WTC11 (cell line): ENCODE data around the gene RELCH. TPM values are rescaled to one million over a fixed set of nuclear protein-coding genes. Genes with fewer than 3 reads are reported as not detected.

Experiments
- ATAC-seq: fragments of 200-7000 bp; cut with Tn5 transposase; 2 replicates; pipeline ENCODE4 v1.10.0; 2021; ENCODE audit warnings: mild to moderate bottlenecking, moderate library complexity
- CTCF ChIA-PET: fragments of 300-600 bp; sonication (Branson Sonifier 250); formaldehyde crosslinking; loops from one replicate; lab custom pipeline; 2021; ENCODE audit warnings: antibody characterized with exemption; lab: Charles Lee
- POLR2A ChIA-PET: fragments of 350-600 bp; sonication (Branson Sonifier 250); formaldehyde crosslinking; loops from one replicate; lab custom pipeline; 2021; ENCODE audit warnings: antibody characterized with exemption; lab: Charles Lee
- DNase-seq: peaks from one replicate; pipeline ENCODE4 v3.0.0; 2021; ENCODE audit warnings: low spot score
- H3K27ac Mint-ChIP-seq: 2 replicates; pipeline ENCODE4 v1.8.0; 2021; ENCODE audit warnings: mixed read lengths
- H3K27me3 Mint-ChIP-seq: 2 replicates; pipeline ENCODE4 v1.8.0; 2021; ENCODE audit warnings: low read depth, mild to moderate bottlenecking, moderate library complexity, mixed read lengths
- H3K36me3 Mint-ChIP-seq: 2 replicates; pipeline ENCODE4 v1.8.0; 2021; ENCODE audit warnings: mixed read lengths
- H3K4me1 Mint-ChIP-seq: 2 replicates; pipeline ENCODE4 v1.8.0; 2022; ENCODE audit warnings: mixed read lengths
- H3K4me3 Mint-ChIP-seq: 2 replicates; pipeline ENCODE4 v1.8.0; 2021; ENCODE audit warnings: mild to moderate bottlenecking, moderate library complexity, mixed read lengths
- H3K9me3 Mint-ChIP-seq: 2 replicates; pipeline ENCODE4 v1.8.0; 2021; ENCODE audit warnings: mixed read lengths
- AFF4 ChIP-seq: sonication (generic); formaldehyde crosslinking; IDR thresholded peaks from 2 replicates; pipeline ENCODE4 v1.8.1; 2023; ENCODE audit warnings: mild to moderate bottlenecking, missing genetic modification reagents, borderline replicate concordance
- ATF6 ChIP-seq: sonication (generic); formaldehyde crosslinking; IDR thresholded peaks from 2 replicates; pipeline ENCODE4 v1.8.1; 2023; ENCODE audit warnings: mild to moderate bottlenecking, missing genetic modification reagents
- EMX1 ChIP-seq: fragments of 250-450 bp; sonication (Bioruptor Pico); IDR thresholded peaks from 2 replicates; pipeline ENCODE4 v1.8.0; 2021; ENCODE audit warnings: mild to moderate bottlenecking
- FOXJ3 ChIP-seq: sonication (generic); formaldehyde crosslinking; IDR thresholded peaks from 2 replicates; pipeline ENCODE4 v1.9.0; 2021; ENCODE audit warnings: missing genetic modification reagents, mild to moderate bottlenecking, borderline replicate concordance
- FOXP1 ChIP-seq: sonication (generic); formaldehyde crosslinking; IDR thresholded peaks from 2 replicates; pipeline ENCODE4 v1.8.0; 2022; ENCODE audit warnings: missing genetic modification reagents, mild to moderate bottlenecking, moderate library complexity, borderline replicate concordance
- IRF1 ChIP-seq: sonication (generic); formaldehyde crosslinking; IDR thresholded peaks from 2 replicates; pipeline ENCODE4 v1.8.0; 2023; ENCODE audit warnings: missing genetic modification reagents
- JAZF1 ChIP-seq: fragments of 250-450 bp; sonication (Bioruptor Pico); IDR thresholded peaks from 2 replicates; pipeline ENCODE4 v1.9.0; 2021; ENCODE audit warnings: moderate library complexity, mild to moderate bottlenecking, inconsistent platforms
- NR2C2 ChIP-seq: sonication (generic); formaldehyde crosslinking; IDR thresholded peaks from 2 replicates; pipeline ENCODE4 v1.8.0; 2022; ENCODE audit warnings: mild to moderate bottlenecking, missing genetic modification reagents
- OVOL2 ChIP-seq: fragments of 250-450 bp; sonication (Bioruptor Pico); IDR thresholded peaks from 2 replicates; pipeline ENCODE4 v1.9.0; 2021; ENCODE audit warnings: mild to moderate bottlenecking, borderline replicate concordance
- PREB ChIP-seq: sonication (generic); formaldehyde crosslinking; IDR thresholded peaks from 2 replicates; pipeline ENCODE4 v1.8.1; 2022; ENCODE audit warnings: mild to moderate bottlenecking, missing genetic modification reagents, moderate library complexity, borderline replicate concordance
- TP53 ChIP-seq: sonication (generic); formaldehyde crosslinking; IDR thresholded peaks from 2 replicates; pipeline ENCODE4 v1.8.1; 2023; ENCODE audit warnings: mild to moderate bottlenecking, missing genetic modification reagents
- USF2 ChIP-seq: sonication (generic); formaldehyde crosslinking; IDR thresholded peaks from 2 replicates; pipeline ENCODE4 v1.8.1; 2023; ENCODE audit warnings: mild to moderate bottlenecking, missing genetic modification reagents, moderate library complexity
- ZMAT4 ChIP-seq: fragments of 250-450 bp; sonication (Bioruptor Pico); IDR thresholded peaks from 2 replicates; pipeline ENCODE4 v1.9.0; 2021; ENCODE audit warnings: mild to moderate bottlenecking
- ZNF263 ChIP-seq: sonication (generic); formaldehyde crosslinking; IDR thresholded peaks from 2 replicates; pipeline ENCODE4 v1.8.1; 2022; ENCODE audit warnings: low read depth, mild to moderate bottlenecking, moderate library complexity, missing genetic modification reagents
- ZNF532 ChIP-seq: fragments of 250-450 bp; sonication (Bioruptor Pico); IDR thresholded peaks from 2 replicates; pipeline ENCODE4 v1.9.0; 2021; ENCODE audit warnings: mild to moderate bottlenecking, borderline replicate concordance
- total RNA-seq: library from RNA; stranded (reverse); gene quantifications from 3 replicates; pipeline ENCODE4 v1.2.3, GENCODE V29; 2021

The RELCH gene
- total RNA-seq, 1 experiment from 2014 or later: 30.2 TPM

GRCh38 chr18:62226047-62226446 is 39.0 kb downstream of the RELCH start (continued):
- TF ChIP-seq NR2C2 (no peak), USF2 (CRISPR knock-in tag) (no peak), OVOL2 (CRISPR knock-in tag) (no peak), IRF1 (CRISPR knock-in tag) (no peak), EMX1 (no peak), ZMAT4 (no peak), ATF6 (CRISPR knock-in tag) (no peak), PREB (no peak)

GRCh38 chr18:62236252-62236651 is 49.2 kb downstream of the RELCH start:
- no peaks in the 10 kb centered on the region for H3K4me1 Mint-ChIP-seq
- DNase-seq: no peak
- ChIA-PET POLR2A (no interaction called here), CTCF (no interaction called here)
- H3K4me3 Mint-ChIP-seq: no peak overlapping the region
- no peak overlapping the region for H3K27ac Mint-ChIP-seq
- no peak for ATAC-seq
- peaks cover 9% of the 10 kb centered on the region for H3K9me3 Mint-ChIP-seq
- H3K27me3 Mint-ChIP-seq: no peaks in the 10 kb centered on the region
- no peak for TF ChIP-seq FOXJ3 (CRISPR knock-in tag)
- no peak for TF ChIP-seq ZNF263 (CRISPR knock-in tag)
- TF ChIP-seq FOXP1 (CRISPR knock-in tag): no peak
- TF ChIP-seq TP53 (CRISPR knock-in tag): no peak
- TF ChIP-seq ZNF532 (CRISPR knock-in tag): no peak
- no peak for TF ChIP-seq AFF4 (CRISPR knock-in tag)
- TF ChIP-seq JAZF1: no peak
- peaks cover 25% of the 10 kb centered on the region for H3K36me3 Mint-ChIP-seq
